ENCODE measurements around the gene TTC22.

TTC22 gene

DNA sequence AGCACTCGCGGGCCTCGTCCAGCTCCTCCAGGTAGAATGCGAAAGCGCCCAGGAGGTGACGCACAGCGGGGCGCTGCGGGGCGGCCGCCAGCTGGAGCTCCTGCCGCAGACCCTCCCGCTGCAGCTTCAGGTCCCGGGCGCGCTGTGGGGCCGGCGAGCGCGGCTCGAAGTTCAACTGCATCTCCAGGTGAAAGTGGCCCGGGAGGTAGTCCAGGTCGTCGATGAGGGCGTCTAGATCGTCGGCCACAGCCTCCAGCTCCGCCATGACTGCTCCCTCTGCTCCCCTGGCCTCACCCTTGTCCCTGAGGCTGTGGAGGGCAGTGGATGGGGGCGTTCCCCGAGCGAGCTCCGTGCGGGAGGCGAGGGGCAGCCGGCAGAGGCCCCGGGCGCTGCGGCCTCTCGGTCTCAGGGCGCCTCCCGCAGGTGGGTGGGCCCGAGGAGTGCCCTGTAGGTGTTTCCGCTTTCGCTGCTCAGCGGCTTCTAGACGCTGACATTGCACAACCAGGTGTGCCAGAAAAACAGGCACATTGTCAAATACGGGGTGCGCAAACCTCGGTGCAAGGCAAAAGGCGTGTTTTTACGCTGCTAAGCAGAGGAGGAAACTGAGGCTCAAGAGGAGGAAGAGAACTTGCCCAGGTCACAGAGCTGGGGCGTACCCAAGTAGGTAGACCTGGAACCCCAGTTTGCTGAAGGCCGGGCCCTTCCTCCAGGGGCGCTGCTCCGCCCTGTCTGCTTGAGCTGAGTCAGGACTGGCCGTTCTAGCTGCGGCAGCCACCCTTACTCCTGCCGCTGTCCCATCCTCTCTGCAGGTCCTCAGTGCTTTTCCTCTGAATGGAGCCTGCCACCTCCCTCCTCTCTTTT is at the start of gene TTC22:
TSS of gene TTC22 (minus strand) at position 425 of the 861 bp plus-strand sequence. CDS start at position 265, 160 bp downstream.
- peak; percentile 39 for DNase-seq

DNA sequence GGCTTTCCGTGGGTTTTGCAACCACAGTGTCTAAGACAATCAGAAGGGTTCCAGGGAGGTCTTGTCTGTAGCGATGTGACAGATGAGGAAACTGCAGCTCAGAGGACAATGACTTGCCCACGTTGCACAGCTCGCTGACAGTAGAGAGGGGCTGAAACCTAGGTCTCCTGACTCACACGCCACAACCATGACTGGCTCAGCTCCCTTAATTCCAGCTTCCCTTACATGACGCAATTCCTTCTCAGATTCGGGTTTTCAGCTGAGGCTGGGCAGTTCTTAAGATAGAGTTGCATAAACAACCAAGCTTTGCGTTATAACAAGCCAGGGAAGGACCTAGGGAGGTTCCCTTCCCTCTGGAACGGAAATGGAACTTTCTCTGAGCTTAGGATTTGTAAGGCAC is 49.6 kb upstream of the TTC22 start:
- DNase-seq: no peak

DNA sequence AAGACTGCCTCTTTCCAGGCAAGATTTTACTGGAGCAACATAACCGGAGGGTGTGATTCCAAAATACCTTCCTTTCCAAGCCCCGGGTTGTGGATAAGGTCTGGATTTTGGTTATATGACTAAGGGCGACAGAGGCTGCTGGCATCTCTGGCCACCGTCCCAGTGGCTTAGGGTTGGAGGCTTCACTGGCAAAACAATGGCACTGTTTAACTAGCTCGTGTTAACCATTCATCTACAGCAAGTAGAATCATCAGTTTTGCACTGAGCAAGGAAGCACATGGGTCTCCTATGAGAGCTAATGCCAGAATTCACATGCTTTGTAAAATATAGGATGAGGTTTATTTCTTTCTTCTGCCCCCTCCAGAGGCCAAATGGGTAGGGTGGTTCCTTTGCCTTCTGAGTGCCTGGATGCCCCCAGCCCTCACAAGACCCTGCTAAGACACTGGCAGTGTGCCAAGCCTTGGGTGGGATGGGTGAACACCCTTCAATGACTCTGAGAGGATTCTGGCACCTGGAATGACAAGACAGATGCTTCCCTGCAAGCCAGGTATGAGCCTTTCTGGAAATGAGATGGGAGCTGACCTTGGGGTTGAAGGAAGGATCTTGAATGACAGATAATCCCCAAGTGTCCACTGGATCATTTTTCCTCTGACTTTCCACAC is 49.1 kb upstream of the TTC22 start:
- DNase-seq: no peak

GRCh38 chr1:54849219-54850068 is 48.3 kb upstream of the TTC22 start:
- no peak for DNase-seq

DNA sequence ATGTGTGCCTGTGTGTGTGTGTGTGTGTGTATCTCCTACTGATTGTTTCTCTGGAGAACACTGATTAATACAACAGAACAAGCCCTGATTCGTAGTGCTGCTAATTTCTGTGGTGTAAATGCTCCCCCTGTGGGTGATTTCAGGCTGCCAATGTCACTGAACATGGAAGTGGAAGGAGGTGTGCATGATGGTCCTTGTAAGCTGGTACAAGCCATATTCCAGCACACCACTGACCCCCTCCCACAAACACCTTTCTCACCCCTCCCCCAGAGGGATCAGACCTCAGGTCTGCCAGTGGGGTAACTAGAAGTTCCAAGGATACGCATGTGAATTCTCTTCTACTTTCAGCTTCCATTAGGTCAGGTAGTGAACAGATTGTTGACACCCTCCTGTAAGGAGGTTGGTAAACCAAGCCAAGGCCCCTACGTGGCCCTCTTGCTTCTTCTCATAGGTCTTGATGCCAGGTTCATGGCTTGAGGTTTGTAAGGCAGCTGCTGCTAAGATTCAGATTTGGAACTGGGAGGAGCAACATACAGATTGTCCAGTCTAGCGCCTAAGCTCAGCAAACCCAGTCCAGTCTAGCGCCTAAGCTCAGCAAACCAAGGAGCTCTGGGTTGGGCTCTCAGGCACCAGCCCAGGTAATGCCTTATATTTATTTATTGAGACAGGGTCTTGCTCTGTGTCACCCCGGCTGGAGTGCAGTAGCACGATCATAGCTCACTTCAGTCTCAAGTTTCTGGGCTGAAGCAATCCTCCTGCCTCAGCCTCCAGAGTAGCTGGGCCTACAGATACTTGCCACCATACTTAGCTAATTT is 47.2 kb upstream of the TTC22 start:
- no peak for DNase-seq

GRCh38 chr1:54846716-54847284 is 45.7 kb upstream of the TTC22 start:
- no peak for DNase-seq

GRCh38 chr1:54846301-54846700 is 45.2 kb upstream of the TTC22 start:
- no peak for DNase-seq

DNA sequence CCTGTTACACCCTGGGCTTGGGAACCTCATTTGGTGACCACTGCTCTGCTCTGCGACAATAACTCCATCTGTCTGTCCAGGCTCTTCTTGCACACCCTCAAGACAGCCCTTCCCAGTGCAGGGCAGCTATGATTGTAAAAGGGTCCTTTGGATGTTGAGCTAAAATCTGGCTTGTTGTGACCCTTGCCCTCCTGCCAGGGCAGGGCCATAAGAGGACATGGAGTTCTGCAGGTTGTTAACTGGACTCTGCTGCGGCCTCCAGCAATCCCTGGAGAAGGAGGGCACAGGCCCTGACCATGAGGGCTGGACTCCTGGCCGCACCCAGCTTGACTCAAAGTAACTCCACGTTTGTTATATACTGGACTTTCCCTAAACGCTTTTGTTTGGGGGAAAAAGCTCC is 44.6 kb upstream of the TTC22 start:
- DNase-seq: no peak

DNA sequence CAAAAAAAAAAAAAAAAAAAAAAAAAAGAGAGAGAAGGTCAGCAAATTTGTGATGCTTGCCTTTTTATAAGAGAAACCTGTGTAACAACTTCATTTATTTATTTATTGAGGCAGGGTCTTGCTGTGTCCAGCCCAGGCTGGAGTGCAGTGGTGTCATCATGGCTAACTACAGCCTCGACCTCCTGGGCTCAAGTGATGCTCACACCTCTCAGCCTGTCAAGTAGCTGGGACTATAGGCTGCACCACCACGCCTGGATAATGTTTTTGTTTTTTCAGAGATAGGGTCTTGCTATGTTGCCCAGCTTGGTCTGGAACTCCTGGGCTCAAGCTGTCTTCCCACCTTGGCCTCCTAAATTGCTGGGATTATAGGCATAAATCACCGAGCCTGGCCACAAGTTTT is 43.4 kb upstream of the TTC22 start:
- no peak for DNase-seq

GRCh38 chr1:54843449-54843848 is 42.3 kb upstream of the TTC22 start:
- no peak for DNase-seq

GRCh38 chr1:54842963-54843362 is 41.8 kb upstream of the TTC22 start:
- no peak for DNase-seq

DNA sequence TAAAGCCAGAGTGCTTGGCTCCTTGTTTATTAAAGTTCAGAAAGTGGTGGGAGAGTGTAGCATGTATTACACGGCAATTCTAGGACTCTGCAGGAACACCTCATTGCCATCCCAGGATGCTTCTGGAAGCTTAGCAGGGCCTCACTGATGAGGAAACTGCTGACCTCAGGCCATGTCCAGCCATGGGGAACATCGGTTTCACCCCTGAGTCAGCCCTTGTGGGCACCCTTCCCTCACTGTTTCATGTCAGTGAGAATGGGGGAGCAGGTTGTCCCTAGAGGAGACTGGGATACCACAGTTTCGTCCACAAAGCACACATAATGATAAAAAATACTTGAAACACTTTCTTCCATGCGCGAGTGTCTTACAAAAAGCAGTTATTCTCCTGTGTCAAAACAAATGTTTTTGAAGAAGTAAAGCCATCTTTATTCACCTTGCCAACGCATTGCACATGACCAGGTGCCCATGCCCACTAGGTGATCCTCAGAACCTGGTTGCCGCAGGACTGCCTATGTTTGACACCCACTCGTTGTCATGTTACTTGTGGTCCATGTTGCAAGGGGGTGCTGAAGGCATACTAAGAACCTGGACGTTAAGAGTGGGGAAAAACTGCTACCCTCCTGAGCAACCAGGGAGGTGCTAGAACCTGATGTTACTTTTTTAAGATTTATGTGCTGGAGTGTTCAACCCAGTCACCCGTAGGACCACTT is 41.2 kb upstream of the TTC22 start:
- no peak for DNase-seq

- DNase-seq: no peak
Observed at GRCh38 chr1:54839824-54840223, 38.7 kb upstream of the TTC22 start.

- no peak for DNase-seq
Observed at GRCh38 chr1:54838565-54839180, 37.5 kb upstream of the TTC22 start.

DNA sequence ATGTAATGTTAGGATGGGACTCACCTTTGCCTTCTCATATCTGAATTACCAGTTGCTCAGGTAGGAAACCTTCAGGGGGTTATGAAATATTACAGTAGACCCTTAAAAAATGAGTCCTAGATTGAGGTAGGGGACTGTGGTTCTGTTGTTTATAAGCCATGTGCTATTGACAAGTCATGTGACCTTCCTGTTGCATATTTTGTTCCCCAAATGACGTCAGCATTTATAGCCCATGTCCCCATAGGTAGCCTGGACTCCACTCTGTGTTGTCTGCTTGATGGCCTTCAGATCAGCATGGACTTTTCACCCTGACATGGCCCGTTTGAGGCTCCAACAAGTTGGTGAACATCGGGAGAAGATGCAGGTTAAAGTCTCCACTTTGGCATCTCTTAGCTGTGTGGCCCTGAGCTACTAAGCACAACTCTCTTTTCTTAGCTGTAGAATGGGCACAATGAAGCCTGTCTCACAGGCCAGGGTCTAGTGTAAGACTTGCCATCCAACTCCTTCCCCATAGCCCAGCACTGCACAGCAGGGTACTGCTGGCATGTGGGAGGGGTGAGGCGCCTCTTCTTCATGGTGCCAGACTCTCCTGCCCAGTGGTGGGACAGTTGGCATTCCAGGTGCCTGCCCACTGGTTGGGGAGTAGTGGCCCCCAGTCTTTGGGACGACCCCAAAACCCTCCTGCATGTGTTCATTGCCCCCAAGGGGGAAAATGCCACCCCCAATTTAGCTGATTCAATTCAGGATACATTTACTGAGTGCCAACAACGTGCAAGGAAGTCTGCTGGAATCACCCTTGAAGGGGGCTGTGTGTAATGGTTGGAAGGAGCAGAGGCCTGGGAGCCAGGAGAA is 36.1 kb upstream of the TTC22 start:
- no peak for DNase-seq

DNA sequence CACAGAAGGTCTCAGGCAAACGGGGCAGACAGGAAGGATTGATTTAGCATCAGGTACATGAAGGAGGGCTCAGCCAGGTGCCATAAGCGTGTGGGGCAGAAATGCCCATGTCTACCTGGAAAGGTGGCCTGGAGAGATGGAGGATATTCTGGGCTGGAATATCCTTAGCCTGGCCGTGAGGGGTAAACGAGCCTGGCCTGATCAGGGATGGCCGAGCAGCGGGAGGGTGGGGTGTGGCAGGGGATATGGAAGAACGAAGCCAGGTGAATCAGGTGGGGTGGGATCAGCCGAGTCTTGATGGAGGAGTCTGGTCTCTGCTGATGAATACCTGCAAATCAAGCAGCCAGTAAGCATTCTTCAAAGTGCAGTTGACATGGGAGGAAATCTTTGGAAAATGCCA is 35.5 kb upstream of the TTC22 start:
- no peak for DNase-seq

DNA sequence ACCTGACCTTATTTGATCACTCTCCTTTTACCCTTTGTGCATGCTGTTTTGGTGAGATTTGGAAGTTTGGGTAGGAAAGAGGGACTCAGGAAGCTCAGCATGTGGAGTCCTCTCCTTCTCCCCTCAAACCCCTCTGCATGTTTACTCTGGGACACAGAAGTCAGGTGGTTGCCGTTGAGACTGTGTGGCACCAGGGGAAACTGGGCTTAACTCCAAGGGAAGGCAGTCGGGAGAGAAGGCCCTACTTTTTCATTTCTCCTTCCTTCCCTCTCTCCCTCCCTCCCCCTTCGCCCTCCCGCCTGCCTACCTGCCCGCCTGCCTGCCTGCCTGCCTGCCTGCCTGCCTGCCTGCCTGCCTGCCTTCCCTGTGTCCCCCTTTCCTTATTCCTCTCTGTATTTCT is 34.8 kb upstream of the TTC22 start:
- peak; percentile 7 for DNase-seq

- DNase-seq: no peak
Observed at GRCh38 chr1:54835131-54835898, 34.2 kb upstream of the TTC22 start.

- DNase-seq: no peak
Observed at GRCh38 chr1:54834007-54834541, 33.0 kb upstream of the TTC22 start.
